ENCODE results near the gene LEFTY1. TPM values are rescaled to one million over a fixed set of nuclear protein-coding genes. Genes with fewer than 3 reads are reported as not detected.
"Not testable (repeated sequence)": the region's sequence is repeated elsewhere in the genome, so short reads cannot be mapped to it uniquely, and the experiment has no call there.

The LEFTY1 gene
- total RNA-seq, 1 experiment from 2014 or later: not detected

- Histone ChIP-seq H3K27ac (ENCODE audit: low read length) (no peak overlapping the region), H4K20me1 (ENCODE audit: insufficient read depth, low read depth, low read length) (no peaks in the 10 kb centered on the region), H2AFZ (ENCODE audit: low read length) (no peak overlapping the region), H3K36me3 (ENCODE audit: insufficient read depth, low read length) (no peaks in the 10 kb centered on the region), H3K9ac (ENCODE audit: low read length) (no peak overlapping the region), H3K4me2 (ENCODE audit: low read depth, low read length, poor library complexity, severe bottlenecking) (no peak overlapping the region), H3K27me3 (ENCODE audit: low read length) (no peaks in the 10 kb centered on the region), H3K4me1 (ENCODE audit: low read length) (no peaks in the 10 kb centered on the region), H3K4me3 (ENCODE audit: low read length) (no peak overlapping the region), H3K9me2 (replicated peaks; ENCODE audit: insufficient read depth, low read length) (no peaks in the 10 kb centered on the region), H3K9me3 (ENCODE audit: low read length) (no peaks in the 10 kb centered on the region), H3K79me2 (ENCODE audit: low read length) (no peaks in the 10 kb centered on the region)
- DNase-seq: no peak
Measured at GRCh38 chr1:225842074-225842473, 46.9 kb downstream of the LEFTY1 start.

DNA sequence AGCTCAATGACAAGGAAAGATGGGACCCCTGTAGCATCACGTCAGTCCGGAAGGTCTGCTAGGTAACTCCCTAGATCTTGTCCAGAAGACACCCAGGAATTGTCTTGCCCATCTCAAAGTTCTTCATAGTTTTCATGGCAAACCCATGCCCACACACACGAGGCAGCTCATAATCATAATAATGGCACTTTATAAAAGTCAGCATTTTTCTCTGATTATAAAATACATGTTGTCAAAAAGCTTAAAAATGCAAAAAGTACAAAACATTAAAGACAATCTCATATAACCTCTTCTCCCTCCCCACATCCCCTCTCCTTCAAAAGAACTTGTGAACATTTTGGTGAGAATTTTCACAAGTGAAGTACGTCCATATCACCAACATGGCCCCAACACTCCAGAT lies 48.2 kb downstream of the LEFTY1 start:
- H3K4me1 ChIP-seq (ENCODE audit: low read length): no peaks in the 10 kb centered on the region
- H3K9me3 ChIP-seq (ENCODE audit: low read length): no peaks in the 10 kb centered on the region
- no peaks in the 10 kb centered on the region for H3K79me2 ChIP-seq (ENCODE audit: low read length)
- H2AFZ ChIP-seq (ENCODE audit: low read length): no peak overlapping the region
- no peak for DNase-seq
- no peaks in the 10 kb centered on the region for H3K27me3 ChIP-seq (ENCODE audit: low read length)
- H3K9ac ChIP-seq (ENCODE audit: low read length): no peak overlapping the region
- no peaks in the 10 kb centered on the region for H3K36me3 ChIP-seq (ENCODE audit: insufficient read depth, low read length)
- H3K4me3 ChIP-seq (ENCODE audit: low read length): no peak overlapping the region
- no peaks in the 10 kb centered on the region for H4K20me1 ChIP-seq (ENCODE audit: insufficient read depth, low read depth, low read length)
- H3K4me2 ChIP-seq (ENCODE audit: low read depth, low read length, poor library complexity, severe bottlenecking): no peak overlapping the region
- H3K27ac ChIP-seq (ENCODE audit: low read length): no peak overlapping the region
- H3K9me2 ChIP-seq (replicated peaks; ENCODE audit: insufficient read depth, low read length): no peaks in the 10 kb centered on the region

DNA sequence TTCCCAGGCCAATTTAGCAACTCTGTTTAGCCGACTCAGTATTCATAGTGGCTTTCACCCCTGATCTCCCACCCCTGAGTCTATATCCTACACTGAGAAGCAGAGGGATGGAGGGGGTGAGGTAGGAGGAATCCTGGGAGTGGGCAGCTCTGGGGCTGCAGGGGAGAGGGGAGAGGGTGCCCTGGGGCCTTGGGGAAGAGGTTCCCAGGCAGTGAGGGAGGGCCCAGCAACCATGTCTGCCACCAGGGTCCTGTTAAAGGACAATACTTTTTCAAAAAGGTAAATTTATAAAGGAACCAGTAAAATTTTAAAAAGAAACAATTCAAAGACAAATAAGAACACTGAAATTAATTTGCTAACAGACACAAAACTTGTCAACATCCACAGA lies 48.7 kb downstream of the LEFTY1 start:
- Histone ChIP-seq H3K4me2 (ENCODE audit: low read depth, low read length, poor library complexity, severe bottlenecking) (no peak overlapping the region), H3K27ac (ENCODE audit: low read length) (no peak overlapping the region), H3K4me3 (ENCODE audit: low read length) (no peak overlapping the region), H4K20me1 (ENCODE audit: insufficient read depth, low read depth, low read length) (no peaks in the 10 kb centered on the region), H3K9me2 (replicated peaks; ENCODE audit: insufficient read depth, low read length) (no peaks in the 10 kb centered on the region), H3K27me3 (ENCODE audit: low read length) (no peaks in the 10 kb centered on the region), H3K79me2 (ENCODE audit: low read length) (no peaks in the 10 kb centered on the region), H2AFZ (ENCODE audit: low read length) (no peak overlapping the region), H3K9me3 (ENCODE audit: low read length) (no peaks in the 10 kb centered on the region), H3K4me1 (ENCODE audit: low read length) (no peaks in the 10 kb centered on the region), H3K36me3 (ENCODE audit: insufficient read depth, low read length) (no peaks in the 10 kb centered on the region), H3K9ac (ENCODE audit: low read length) (no peak overlapping the region)
- no peak for DNase-seq

- H3K9ac ChIP-seq (ENCODE audit: low read length): no peak overlapping the region
- no peak for DNase-seq
Measured at GRCh38 chr1:225838793-225839192, 50.2 kb downstream of the LEFTY1 start.

GRCh38 chr1:225836296-225836695 lies 52.6 kb downstream of the LEFTY1 start:
- not testable (repeated sequence) for H3K9ac ChIP-seq (ENCODE audit: low read length); H3K4me2 ChIP-seq (ENCODE audit: low read depth, low read length, poor library complexity, severe bottlenecking); H2AFZ ChIP-seq (ENCODE audit: low read length); H3K9me2 ChIP-seq (replicated peaks; ENCODE audit: insufficient read depth, low read length); H3K27ac ChIP-seq (ENCODE audit: low read length); H3K36me3 ChIP-seq (ENCODE audit: insufficient read depth, low read length); H3K27me3 ChIP-seq (ENCODE audit: low read length); H3K9me3 ChIP-seq (ENCODE audit: low read length); H3K79me2 ChIP-seq (ENCODE audit: low read length); DNase-seq; H3K4me3 ChIP-seq (ENCODE audit: low read length); H3K4me1 ChIP-seq (ENCODE audit: low read length); H4K20me1 ChIP-seq (ENCODE audit: insufficient read depth, low read depth, low read length)

More at GRCh38 chr1:225838793-225839192, 50.2 kb downstream of the LEFTY1 start:
- no peaks in the 10 kb centered on the region for H3K27me3 ChIP-seq (ENCODE audit: low read length)
- no peaks in the 10 kb centered on the region for H3K9me2 ChIP-seq (replicated peaks; ENCODE audit: insufficient read depth, low read length)
- no peak overlapping the region for H2AFZ ChIP-seq (ENCODE audit: low read length)
- no peak overlapping the region for H3K27ac ChIP-seq (ENCODE audit: low read length)
- no peak overlapping the region for H3K4me3 ChIP-seq (ENCODE audit: low read length)
- no peaks in the 10 kb centered on the region for H3K4me1 ChIP-seq (ENCODE audit: low read length)
- H3K79me2 ChIP-seq (ENCODE audit: low read length): no peaks in the 10 kb centered on the region
- H4K20me1 ChIP-seq (ENCODE audit: insufficient read depth, low read depth, low read length): no peaks in the 10 kb centered on the region
- no peaks in the 10 kb centered on the region for H3K9me3 ChIP-seq (ENCODE audit: low read length)
- no peak overlapping the region for H3K4me2 ChIP-seq (ENCODE audit: low read depth, low read length, poor library complexity, severe bottlenecking)
- no peaks in the 10 kb centered on the region for H3K36me3 ChIP-seq (ENCODE audit: insufficient read depth, low read length)

Small RNA genes within 50 kb of the gene (small RNA-seq; reads per million reads assigned to genes)
- not detected for gene AL117348.1

Other genes with a start within 250 kb of the LEFTY1 start
- gene ENAH, start 236.0 kb downstream of the LEFTY1 start, total RNA-seq (2014; rRNA removed; shearing (Covaris generic); ENCODE audit: low replicate concordance): 0.07 TPM in 1 of 2 replicates, not detected in the other
- 105 and 245 TPM in 2 replicates for gene SRP9, start 111.3 kb downstream of the LEFTY1 start, total RNA-seq (2014; rRNA removed; shearing (Covaris generic); ENCODE audit: low replicate concordance)
- 0.63 and 3.2 TPM in 2 replicates for gene EPHX1, start 79.0 kb downstream of the LEFTY1 start, total RNA-seq (2014; rRNA removed; shearing (Covaris generic); ENCODE audit: low replicate concordance)
- gene TMEM63A, start 6.8 kb downstream of the LEFTY1 start, total RNA-seq (2014; rRNA removed; shearing (Covaris generic); ENCODE audit: low replicate concordance): 4.1 and 4.8 TPM in 2 replicates
- gene PYCR2, start 35.1 kb upstream of the LEFTY1 start, total RNA-seq (2014; rRNA removed; shearing (Covaris generic); ENCODE audit: low replicate concordance): 57.0 and 75.8 TPM in 2 replicates
- gene LEFTY2, start 52.1 kb upstream of the LEFTY1 start, total RNA-seq (2014; rRNA removed; shearing (Covaris generic); ENCODE audit: low replicate concordance): not detected in 2 replicates
- 15.7 and 21.8 TPM in 2 replicates for gene SDE2, start 110.2 kb upstream of the LEFTY1 start, total RNA-seq (2014; rRNA removed; shearing (Covaris generic); ENCODE audit: low replicate concordance)
- gene H3-3A, start 173.6 kb upstream of the LEFTY1 start, total RNA-seq (2014; rRNA removed; shearing (Covaris generic); ENCODE audit: low replicate concordance): 236 and 436 TPM in 2 replicates